Fibroblast of skin of right biceps (primary cell): ENCODE measurements around the gene GRID1.

Source experiments
- DNase-seq: peaks from one replicate; pipeline ENCODE4 v3.0.0-alpha.2; 2013

GRID1 gene

GRCh38 chr10:86291616-86292340 is 74.8 kb downstream of the GRID1 start:
- no peak for DNase-seq

GRCh38 chr10:86290933-86291615 is 75.5 kb downstream of the GRID1 start:
- DNase-seq = no peak

GRCh38 chr10:86289577-86289868 is 77.1 kb downstream of the GRID1 start:
- DNase-seq = no peak

- no peak for DNase-seq
Measured at GRCh38 chr10:86288695-86289576, 77.7 kb downstream of the GRID1 start.

GRCh38 chr10:86287966-86288579 is 78.5 kb downstream of the GRID1 start:
- no peak for DNase-seq

GRCh38 chr10:86287110-86287793 is 79.3 kb downstream of the GRID1 start:
- no peak for DNase-seq

- no peak for DNase-seq
Measured at GRCh38 chr10:86286236-86287109, 80.1 kb downstream of the GRID1 start.

GRCh38 chr10:86285136-86285790 is 81.3 kb downstream of the GRID1 start:
- no peak for DNase-seq

GRCh38 chr10:86284355-86285105 is 82.1 kb downstream of the GRID1 start:
- no peak for DNase-seq

- DNase-seq = no peak
Measured at GRCh38 chr10:86283466-86284287, 82.9 kb downstream of the GRID1 start.

- no peak for DNase-seq
Measured at GRCh38 chr10:86282664-86283465, 83.7 kb downstream of the GRID1 start.

GRCh38 chr10:86281396-86281795 is 85.2 kb downstream of the GRID1 start:
- no peak for DNase-seq

GRCh38 chr10:86269332-86269731 is 97.3 kb downstream of the GRID1 start:
- no peak for DNase-seq

- no peak for DNase-seq
Measured at GRCh38 chr10:86267286-86268195, 99.1 kb downstream of the GRID1 start.

GRCh38 chr10:86266446-86267242 is 100.0 kb downstream of the GRID1 start:
- DNase-seq = no peak

- DNase-seq = no peak
Measured at GRCh38 chr10:86265895-86266259, 100.7 kb downstream of the GRID1 start.
